Activated CD8-positive, alpha-beta memory T cell treated with anti-CD3 and anti-CD28 coated beads for 24 hours (primary cell): Measurements from ENCODE around the gene ID4.
"Not testable (repeated sequence)": the region's sequence is repeated elsewhere in the genome, so short reads cannot be mapped to it uniquely, and the experiment has no call there.

Source experiments
- DNase-seq: peaks from one replicate; pipeline ENCODE4 v3.0.0-alpha.2; 2020

The ID4 gene

GRCh38 chr6:19834858-19835257 lies 2.3 kb upstream of the ID4 start:
- DNase-seq: no peak

GRCh38 chr6:19835605-19836004 lies 1.6 kb upstream of the ID4 start:
- DNase-seq: no peak

- DNase-seq: no peak
These were observed 606 bp downstream of the ID4 start for GRCh38 chr6:19837511-19838441.

GRCh38 chr6:19838442-19839236 lies 1.5 kb downstream of the ID4 start:
- no peak for DNase-seq

- no peak for DNase-seq
These were observed 2.0 kb downstream of the ID4 start for GRCh38 chr6:19839237-19839546.

GRCh38 chr6:19839788-19840187 lies 2.6 kb downstream of the ID4 start:
- DNase-seq: no peak

- DNase-seq: no peak
These were observed 4.0 kb downstream of the ID4 start for GRCh38 chr6:19841181-19841580.

- no peak for DNase-seq
These were observed 5.0 kb downstream of the ID4 start for GRCh38 chr6:19842030-19842615.

GRCh38 chr6:19844689-19845088 lies 7.5 kb downstream of the ID4 start:
- DNase-seq: no peak

GRCh38 chr6:19845266-19846041 lies 8.3 kb downstream of the ID4 start:
- no peak for DNase-seq

GRCh38 chr6:19848465-19849029 lies 11.4 kb downstream of the ID4 start:
- DNase-seq: no peak

- DNase-seq: no peak
These were observed 12.0 kb downstream of the ID4 start for GRCh38 chr6:19849196-19849595.

GRCh38 chr6:19849755-19850154 lies 12.6 kb downstream of the ID4 start:
- no peak for DNase-seq

GRCh38 chr6:19851241-19852089 lies 14.3 kb downstream of the ID4 start:
- no peak for DNase-seq

GRCh38 chr6:19852090-19852457 lies 14.9 kb downstream of the ID4 start:
- DNase-seq: no peak

GRCh38 chr6:19852927-19853326 lies 15.8 kb downstream of the ID4 start:
- no peak for DNase-seq

- not testable (repeated sequence) for DNase-seq
These were observed 17.3 kb downstream of the ID4 start for GRCh38 chr6:19854421-19855015.

- no peak for DNase-seq
These were observed 18.4 kb downstream of the ID4 start for GRCh38 chr6:19855536-19855935.

- DNase-seq: no peak
These were observed 20.0 kb downstream of the ID4 start for GRCh38 chr6:19857139-19857538.

- DNase-seq: no peak
These were observed 20.5 kb downstream of the ID4 start for GRCh38 chr6:19857703-19858102.

- no peak for DNase-seq
These were observed 23.2 kb downstream of the ID4 start for GRCh38 chr6:19860235-19860877.
